Suprapubic skin (tissue), 3 donors: ENCODE measurements around the gene SKI.

ENCODE experiments used
- POLR2A ChIP-seq, 2 donors: fragments of 450-650 bp; IDR thresholded peaks; one replicate each; pipeline ENCODE4 v1.6.1; 2017; ENCODE audit warnings: antibody characterized with exemption in 2 of 2, mild to moderate bottlenecking in 2 of 2, moderate library complexity in 2 of 2
- TF ChIP-seq, protein P1 (sequence below), 2 donors: fragments of 200-600 bp in 1 of 2; fragments of 450-650 bp in 1 of 2; sonication (generic) in 1 of 2; IDR thresholded peaks; one replicate each; pipeline ENCODE4 v1.5.1; 2016 to 2019; ENCODE audit warnings: antibody characterized with exemption in 2 of 2, mild to moderate bottlenecking in 1 of 2, moderate library complexity in 1 of 2

DNA sequence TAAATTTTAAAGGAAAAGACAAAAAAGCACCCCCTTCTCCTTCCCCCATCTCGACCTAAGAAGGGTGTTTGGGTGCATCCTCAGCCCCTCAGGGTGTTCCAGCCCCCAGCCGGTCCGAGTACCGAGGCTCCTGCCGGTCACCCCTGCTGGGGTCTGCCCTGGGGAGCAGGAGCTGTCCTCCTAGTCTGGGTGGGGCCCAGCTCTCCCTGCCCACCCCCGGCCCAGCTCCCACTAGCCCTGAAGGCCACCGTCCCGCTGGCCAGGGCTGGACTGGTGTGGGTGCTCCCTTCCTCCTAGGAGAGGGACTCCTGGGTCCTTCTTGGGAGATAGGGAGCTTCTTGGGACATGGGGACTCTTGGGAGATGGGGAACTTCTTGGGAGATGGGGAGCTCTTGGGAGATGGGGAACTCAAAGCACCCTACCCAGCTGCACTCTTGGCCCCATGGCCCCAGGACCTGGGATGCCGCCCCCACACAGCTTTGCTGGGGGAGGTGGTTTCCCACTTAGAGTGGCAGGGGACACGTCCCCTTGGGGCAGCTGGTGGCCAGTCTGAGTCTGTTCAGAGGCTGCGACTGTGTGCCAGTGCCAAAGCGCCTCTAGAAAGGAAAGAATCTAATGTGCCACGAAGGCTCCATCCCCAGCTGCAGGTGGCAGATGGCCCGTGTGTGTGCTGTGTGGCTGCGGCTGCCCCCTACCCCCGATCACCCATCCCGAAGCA, 118.7 kb downstream of the SKI start:
- TF ChIP-seq, protein P1, sequence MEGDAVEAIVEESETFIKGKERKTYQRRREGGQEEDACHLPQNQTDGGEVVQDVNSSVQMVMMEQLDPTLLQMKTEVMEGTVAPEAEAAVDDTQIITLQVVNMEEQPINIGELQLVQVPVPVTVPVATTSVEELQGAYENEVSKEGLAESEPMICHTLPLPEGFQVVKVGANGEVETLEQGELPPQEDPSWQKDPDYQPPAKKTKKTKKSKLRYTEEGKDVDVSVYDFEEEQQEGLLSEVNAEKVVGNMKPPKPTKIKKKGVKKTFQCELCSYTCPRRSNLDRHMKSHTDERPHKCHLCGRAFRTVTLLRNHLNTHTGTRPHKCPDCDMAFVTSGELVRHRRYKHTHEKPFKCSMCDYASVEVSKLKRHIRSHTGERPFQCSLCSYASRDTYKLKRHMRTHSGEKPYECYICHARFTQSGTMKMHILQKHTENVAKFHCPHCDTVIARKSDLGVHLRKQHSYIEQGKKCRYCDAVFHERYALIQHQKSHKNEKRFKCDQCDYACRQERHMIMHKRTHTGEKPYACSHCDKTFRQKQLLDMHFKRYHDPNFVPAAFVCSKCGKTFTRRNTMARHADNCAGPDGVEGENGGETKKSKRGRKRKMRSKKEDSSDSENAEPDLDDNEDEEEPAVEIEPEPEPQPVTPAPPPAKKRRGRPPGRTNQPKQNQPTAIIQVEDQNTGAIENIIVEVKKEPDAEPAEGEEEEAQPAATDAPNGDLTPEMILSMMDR (IDR thresholded peaks at IDR 0.05), result no peak
- TF ChIP-seq POLR2A (IDR thresholded peaks at IDR 0.05), result no peak
